H9 (cell line): ENCODE data around the gene ZNF609. TPM values are rescaled to one million over a fixed set of nuclear protein-coding genes. Genes with fewer than 3 reads are reported as not detected.
A peak's percentile ranks its signal among the peaks of the same experiment; 100 is the strongest.

Experiments
- DNase-seq: peaks from one replicate; pipeline ENCODE4 v3.0.0-alpha.2; 2017
- H2AFZ ChIP-seq: one replicate; pipeline ENCODE4 v1.6.1; 2013; ENCODE audit warnings: mild to moderate bottlenecking, low read length, control low read depth, moderate library complexity
- H2AK5ac ChIP-seq: 2 replicates; pipeline ENCODE4 v1.6.1; 2013; ENCODE audit warnings: low read length, control low read depth, mixed read lengths; ENCODE audit not compliant: insufficient read length
- H2BK120ac ChIP-seq: one replicate; pipeline ENCODE4 v1.6.1; 2013; ENCODE audit warnings: low read depth, mild to moderate bottlenecking, low read length, control low read depth, inconsistent platforms; ENCODE audit not compliant: poor library complexity, severe bottlenecking
- H2BK12ac ChIP-seq: 2 replicates; pipeline ENCODE4 v1.6.1; 2013; ENCODE audit warnings: low read length, control low read depth, mixed read lengths, low read depth; ENCODE audit not compliant: insufficient read length
- H2BK15ac ChIP-seq: 2 replicates; pipeline ENCODE4 v1.6.1; 2013; ENCODE audit warnings: low read depth, low read length, control low read depth
- H2BK20ac ChIP-seq: one replicate; pipeline ENCODE4 v1.6.1; 2013; ENCODE audit warnings: low read depth, mild to moderate bottlenecking, low read length, control low read depth, inconsistent platforms; ENCODE audit not compliant: poor library complexity, severe bottlenecking
- H2BK5ac ChIP-seq: 2 replicates; pipeline ENCODE4 v1.6.1; 2013; ENCODE audit warnings: low read length, control low read depth, mixed read lengths; ENCODE audit not compliant: insufficient read length
- H3K14ac ChIP-seq: 2 replicates; pipeline ENCODE4 v1.6.1; 2013; ENCODE audit warnings: low read length, control low read depth; ENCODE audit not compliant: insufficient read depth
- H3K18ac ChIP-seq: 2 replicates; pipeline ENCODE4 v1.6.1; 2013; ENCODE audit warnings: low read depth, mild to moderate bottlenecking, mixed read lengths, low read length, control low read depth; ENCODE audit not compliant: insufficient read length
- H3K23ac ChIP-seq: 2 replicates; pipeline ENCODE4 v1.6.1; 2013; ENCODE audit warnings: low read length, control low read depth, mixed read lengths, low read depth; ENCODE audit not compliant: insufficient read length
- H3K23me2 ChIP-seq: 2 replicates; pipeline ENCODE4 v1.6.1; 2013; ENCODE audit warnings: low read depth, mild to moderate bottlenecking, mixed read lengths, low read length, control low read depth; ENCODE audit not compliant: insufficient read length, poor library complexity, severe bottlenecking
- H3K27ac ChIP-seq: 2 replicates; pipeline ENCODE4 v1.5.1; 2013; ENCODE audit warnings: low read length, control low read depth, mixed read lengths, low read depth; ENCODE audit not compliant: insufficient read length
- H3K27me3 ChIP-seq: 2 replicates; pipeline ENCODE4 v1.6.1; 2013; ENCODE audit warnings: low read length, control low read depth, inconsistent platforms; ENCODE audit not compliant: insufficient read depth
- H3K4ac ChIP-seq: 2 replicates; pipeline ENCODE4 v1.6.1; 2013; ENCODE audit warnings: low read depth, mild to moderate bottlenecking, control low read depth, inconsistent platforms, low read length, moderate library complexity
- H3K4me1 ChIP-seq: 2 replicates; pipeline ENCODE4 v1.6.1; 2013; ENCODE audit warnings: low read length, control low read depth, inconsistent platforms; ENCODE audit not compliant: insufficient read depth
- H3K4me2 ChIP-seq: 2 replicates; pipeline ENCODE4 v1.6.1; 2013; ENCODE audit warnings: low read length, control low read depth, mixed read lengths; ENCODE audit not compliant: insufficient read length, insufficient read depth
- H3K56ac ChIP-seq: 2 replicates; pipeline ENCODE4 v1.6.1; 2013; ENCODE audit warnings: low read depth, mild to moderate bottlenecking, mixed read lengths, low read length, control low read depth; ENCODE audit not compliant: insufficient read length
- H3K79me1 ChIP-seq: 2 replicates; pipeline ENCODE4 v1.6.1; 2013; ENCODE audit warnings: low read depth, mild to moderate bottlenecking, moderate library complexity, low read length, control low read depth, inconsistent platforms; ENCODE audit not compliant: insufficient read depth, poor library complexity, severe bottlenecking
- H3K79me2 ChIP-seq: 2 replicates; pipeline ENCODE4 v1.6.1; 2013; ENCODE audit warnings: low read length, control low read depth, inconsistent platforms; ENCODE audit not compliant: insufficient read depth
- H3K9ac ChIP-seq: 2 replicates; pipeline ENCODE4 v1.6.1; 2013; ENCODE audit warnings: low read length, control low read depth, mixed read lengths; ENCODE audit not compliant: insufficient read length; ENCODE audit errors: extremely low read depth
- H3K9me3 ChIP-seq: one replicate; pipeline ENCODE4 v1.6.1; 2013; ENCODE audit warnings: low read depth, low read length, inconsistent platforms; ENCODE audit not compliant: control insufficient read depth
- H3T11ph ChIP-seq: one replicate; pipeline ENCODE4 v1.6.1; 2013; ENCODE audit warnings: mild to moderate bottlenecking, low read length, control low read depth, inconsistent platforms
- H4K20me1 ChIP-seq: one replicate; pipeline ENCODE4 v1.6.1; 2013; ENCODE audit not compliant: control insufficient read depth, insufficient read length, insufficient read depth
- H4K5ac ChIP-seq: 2 replicates; pipeline ENCODE4 v1.6.1; 2013; ENCODE audit warnings: low read depth, mild to moderate bottlenecking, mixed read lengths, low read length, control low read depth; ENCODE audit not compliant: insufficient read length
- H4K8ac ChIP-seq: replicated peaks from 2 replicates; pipeline ENCODE4 v1.6.1; 2013; ENCODE audit warnings: low read length, control low read depth, mixed read lengths, low read depth; ENCODE audit not compliant: insufficient read length
- H4K91ac ChIP-seq: 2 replicates; pipeline ENCODE4 v1.6.1; 2013; ENCODE audit warnings: low read depth, mild to moderate bottlenecking, moderate library complexity, mixed read lengths, low read length, control low read depth; ENCODE audit not compliant: insufficient read length
- H3K27ac Mint-ChIP-seq, 3 experiments: 2 replicates in 2 of 3; 3 replicates in 1 of 3; pipeline ENCODE4 v1.8.0; 2020 to 2021; ENCODE audit warnings: mixed read lengths in 3 of 3, mild to moderate bottlenecking in 1 of 3, moderate library complexity in 1 of 3
- H3K27me3 Mint-ChIP-seq: 2 replicates; pipeline ENCODE4 v1.8.0; 2021; ENCODE audit warnings: low read depth, mild to moderate bottlenecking, moderate library complexity, mixed read lengths
- H3K36me3 Mint-ChIP-seq, 3 experiments: 2 replicates in 2 of 3; 3 replicates in 1 of 3; pipeline ENCODE4 v1.8.0; 2020 to 2021; ENCODE audit warnings: low read depth in 3 of 3, mixed read lengths in 3 of 3; ENCODE audit not compliant: insufficient read depth in 1 of 3
- H3K4me1 Mint-ChIP-seq, 2 experiments: 2 replicates each; pipeline ENCODE4 v1.8.0; 2020; ENCODE audit warnings: mixed read lengths in 2 of 2
- H3K4me3 Mint-ChIP-seq, 2 experiments: 2 replicates in 1 of 2; 3 replicates in 1 of 2; pipeline ENCODE4 v1.8.0; 2020 to 2021; ENCODE audit warnings: mild to moderate bottlenecking in 2 of 2, mixed read lengths in 2 of 2, moderate library complexity in 1 of 2
- H3K9me3 Mint-ChIP-seq, 2 experiments: 2 replicates in 1 of 2; 3 replicates in 1 of 2; pipeline ENCODE4 v1.8.0; 2020; ENCODE audit warnings: mild to moderate bottlenecking in 2 of 2, mixed read lengths in 2 of 2, moderate library complexity in 1 of 2
- WGBS: extraction: QIAGEN DNeasy Blood & Tissue Kit; methylation state at CpG from one replicate; pipeline ENCODE4 v1.1.7; 2013; ENCODE audit warnings: missing lambda C conversion rate, low lambda C conversion rate, mixed read lengths; ENCODE audit not compliant: insufficient read length; ENCODE audit errors: extremely low coverage; 5-methylcytosine and 5-hydroxymethylcytosine counted together
- total RNA-seq: library from RNA; stranded (reverse); gene quantifications from 2 replicates; pipeline ENCODE4 v1.2.1, GENCODE V29; 2021
- TF ChIP-seq, protein P1 (sequence below): fragments of 200-600 bp; sonication (generic); conservative IDR thresholded peaks from 3 replicates; pipeline ENCODE4 v1.8.0; 2021; ENCODE audit warnings: antibody characterized with exemption, mild to moderate bottlenecking

Gene ZNF609
- total RNA-seq, 1 experiment from 2014 or later: 45.3 TPM

DNA sequence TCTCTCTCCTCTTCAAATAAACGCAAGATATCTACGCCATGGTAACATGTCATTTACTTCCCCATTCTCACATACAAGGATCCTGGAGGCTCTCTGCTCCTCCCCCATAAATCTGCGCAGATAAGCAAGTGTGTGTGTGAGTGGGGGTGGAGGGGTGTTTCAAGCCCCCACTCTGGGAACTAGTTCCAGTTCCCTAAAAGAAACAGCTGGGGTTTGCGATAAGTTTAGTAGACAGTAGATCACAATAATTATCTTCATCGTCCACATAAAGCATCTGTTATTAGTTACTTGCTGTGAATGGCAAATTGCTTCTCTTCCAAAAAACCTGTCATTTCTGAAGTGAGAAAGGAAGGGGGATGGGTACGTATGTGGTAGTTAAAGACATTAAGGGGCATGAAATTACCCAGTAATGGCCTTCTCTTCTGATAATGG, 235.2 kb downstream of the ZNF609 start:
- Histone ChIP-seq H3K56ac (no peak overlapping the region), H2AK5ac (no peak overlapping the region), H3K27me3 (no peaks in the 10 kb centered on the region), H3K18ac (no peak overlapping the region), H3K4ac (no peak overlapping the region), H3K4me2 (no peak overlapping the region), H3K4me1 (peaks cover 17% of the 10 kb centered on the region; the same call in 1 of the 2 replicates), H2BK5ac (no peak overlapping the region), H2BK15ac (no peak overlapping the region), H4K8ac (no peak overlapping the region), H3K23ac (no peak overlapping the region), H3K9me3 (no peaks in the 10 kb centered on the region), H2BK12ac (no peak overlapping the region), H4K91ac (no peak overlapping the region), H3K23me2 (peaks cover 13% of the 10 kb centered on the region), H3K79me2 (peaks cover 36% of the 10 kb centered on the region; the same call in 1 of the 2 replicates), H4K20me1 (no peaks in the 10 kb centered on the region), H2BK120ac (no peak overlapping the region), H3K14ac (no peak overlapping the region), H3K9ac (no peak overlapping the region), H3K27ac (no peak overlapping the region), H2AFZ (no peak overlapping the region), H2BK20ac (no peak overlapping the region), H4K5ac (no peak overlapping the region), H3K79me1 (peaks cover 11% of the 10 kb centered on the region), H3T11ph (no peak overlapping the region)
- TF ChIP-seq, protein P1, sequence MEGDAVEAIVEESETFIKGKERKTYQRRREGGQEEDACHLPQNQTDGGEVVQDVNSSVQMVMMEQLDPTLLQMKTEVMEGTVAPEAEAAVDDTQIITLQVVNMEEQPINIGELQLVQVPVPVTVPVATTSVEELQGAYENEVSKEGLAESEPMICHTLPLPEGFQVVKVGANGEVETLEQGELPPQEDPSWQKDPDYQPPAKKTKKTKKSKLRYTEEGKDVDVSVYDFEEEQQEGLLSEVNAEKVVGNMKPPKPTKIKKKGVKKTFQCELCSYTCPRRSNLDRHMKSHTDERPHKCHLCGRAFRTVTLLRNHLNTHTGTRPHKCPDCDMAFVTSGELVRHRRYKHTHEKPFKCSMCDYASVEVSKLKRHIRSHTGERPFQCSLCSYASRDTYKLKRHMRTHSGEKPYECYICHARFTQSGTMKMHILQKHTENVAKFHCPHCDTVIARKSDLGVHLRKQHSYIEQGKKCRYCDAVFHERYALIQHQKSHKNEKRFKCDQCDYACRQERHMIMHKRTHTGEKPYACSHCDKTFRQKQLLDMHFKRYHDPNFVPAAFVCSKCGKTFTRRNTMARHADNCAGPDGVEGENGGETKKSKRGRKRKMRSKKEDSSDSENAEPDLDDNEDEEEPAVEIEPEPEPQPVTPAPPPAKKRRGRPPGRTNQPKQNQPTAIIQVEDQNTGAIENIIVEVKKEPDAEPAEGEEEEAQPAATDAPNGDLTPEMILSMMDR: no peak
- peaks cover 2% of the 10 kb centered on the region; the same call in 1 of the 2 replicates for H3K27me3 Mint-ChIP-seq
- H3K4me3 Mint-ChIP-seq: no peak overlapping the region
- no peak for DNase-seq
- peaks cover 54 to 90% (median 64%) of the 10 kb centered on the region in 3 experiments; a peak in 6 of 7 replicates for H3K36me3 Mint-ChIP-seq
- H3K9me3 Mint-ChIP-seq: no peaks in the 10 kb centered on the region; a peak in 1 of 5 replicates
- peak overlapping the region in 2 of 3 experiments; percentile 63 to 71; a peak in 4 of 7 replicates for H3K27ac Mint-ChIP-seq
- WGBS: no CpG with 5 or more reads among the region's 6 CpGs
- H3K4me1 Mint-ChIP-seq: peaks cover 63 to 72% of the 10 kb centered on the region in 2 experiments
